ENCODE data around the gene RPL22L1.

- TF ChIP-seq, protein P1, sequence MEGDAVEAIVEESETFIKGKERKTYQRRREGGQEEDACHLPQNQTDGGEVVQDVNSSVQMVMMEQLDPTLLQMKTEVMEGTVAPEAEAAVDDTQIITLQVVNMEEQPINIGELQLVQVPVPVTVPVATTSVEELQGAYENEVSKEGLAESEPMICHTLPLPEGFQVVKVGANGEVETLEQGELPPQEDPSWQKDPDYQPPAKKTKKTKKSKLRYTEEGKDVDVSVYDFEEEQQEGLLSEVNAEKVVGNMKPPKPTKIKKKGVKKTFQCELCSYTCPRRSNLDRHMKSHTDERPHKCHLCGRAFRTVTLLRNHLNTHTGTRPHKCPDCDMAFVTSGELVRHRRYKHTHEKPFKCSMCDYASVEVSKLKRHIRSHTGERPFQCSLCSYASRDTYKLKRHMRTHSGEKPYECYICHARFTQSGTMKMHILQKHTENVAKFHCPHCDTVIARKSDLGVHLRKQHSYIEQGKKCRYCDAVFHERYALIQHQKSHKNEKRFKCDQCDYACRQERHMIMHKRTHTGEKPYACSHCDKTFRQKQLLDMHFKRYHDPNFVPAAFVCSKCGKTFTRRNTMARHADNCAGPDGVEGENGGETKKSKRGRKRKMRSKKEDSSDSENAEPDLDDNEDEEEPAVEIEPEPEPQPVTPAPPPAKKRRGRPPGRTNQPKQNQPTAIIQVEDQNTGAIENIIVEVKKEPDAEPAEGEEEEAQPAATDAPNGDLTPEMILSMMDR (IDR thresholded peaks at IDR 0.05; ENCODE audit: poor library complexity, severe bottlenecking) = no peak
- TF ChIP-seq EP300 (conservative IDR thresholded peaks at IDR 0.05; ENCODE audit: poor library complexity, severe bottlenecking) (no peak), EZH2 (IDR thresholded peaks at IDR 0.05; ENCODE audit: borderline replicate concordance, insufficient read depth, low read length, poor library complexity, severe bottlenecking) (no peak), TAF1 (IDR thresholded peaks at IDR 0.05; ENCODE audit: low read depth) (no peak), RAD21 (conservative IDR thresholded peaks at IDR 0.05) (no peak), POLR2AphosphoS5 (IDR thresholded peaks at IDR 0.05) (no peak)
Observed at GRCh38 chr3:170905862-170906261, 35.9 kb upstream of the RPL22L1 start.

Measured in neural cell (in vitro differentiated cells).